ENCODE results near the gene TDP1. TPM values are rescaled to one million over a fixed set of nuclear protein-coding genes. Genes with fewer than 3 reads are reported as not detected.

Gene TDP1
- total RNA-seq, 2 experiments from 2014 or later: 79.1 to 86.7 TPM

DNA sequence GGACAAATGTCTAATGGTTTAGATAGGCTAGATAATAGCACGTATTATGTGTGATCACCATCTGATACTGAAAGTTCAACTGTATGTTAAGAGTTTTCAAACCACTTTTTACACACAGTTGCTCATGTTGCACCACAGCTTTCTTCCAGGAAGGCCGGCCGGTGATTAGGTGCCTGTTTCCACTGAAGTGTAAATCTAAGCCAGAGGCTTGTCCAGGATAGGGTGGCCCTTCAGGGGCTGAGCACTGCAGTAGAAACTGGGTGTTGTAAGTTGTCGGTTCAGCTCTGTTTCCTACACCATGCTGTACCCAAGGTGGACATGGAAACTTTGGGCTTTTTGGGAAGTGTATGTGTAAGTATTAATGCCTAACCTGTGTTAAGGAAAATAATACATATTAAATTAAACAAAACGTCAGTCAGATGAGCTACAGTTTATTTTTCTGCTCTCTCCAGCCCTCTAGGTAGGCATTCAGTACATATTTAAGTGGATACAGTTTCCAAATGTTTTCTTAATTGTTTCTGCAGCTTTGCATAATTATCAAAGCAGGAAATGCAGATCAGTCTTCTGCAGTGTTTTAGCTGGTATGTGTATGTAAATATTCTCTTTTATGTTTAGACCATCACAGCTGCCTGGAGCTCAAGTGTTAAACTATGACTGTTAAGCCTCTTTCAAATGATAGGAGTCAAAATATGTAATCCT, 30.9 kb downstream of the TDP1 start:
- Mint-ChIP-seq H3K27ac (no peak overlapping the region), H3K9me3 (no peaks in the 10 kb centered on the region), H3K36me3 (peaks cover 18% of the 10 kb centered on the region), H3K4me3 (no peak overlapping the region), H3K4me1 (no peaks in the 10 kb centered on the region), H3K27me3 (no peaks in the 10 kb centered on the region)
- ATAC-seq (ENCODE audit: low read depth): no peak
- DNase-seq: no peak
- POLR2A ChIA-PET: no interaction called here

DNA sequence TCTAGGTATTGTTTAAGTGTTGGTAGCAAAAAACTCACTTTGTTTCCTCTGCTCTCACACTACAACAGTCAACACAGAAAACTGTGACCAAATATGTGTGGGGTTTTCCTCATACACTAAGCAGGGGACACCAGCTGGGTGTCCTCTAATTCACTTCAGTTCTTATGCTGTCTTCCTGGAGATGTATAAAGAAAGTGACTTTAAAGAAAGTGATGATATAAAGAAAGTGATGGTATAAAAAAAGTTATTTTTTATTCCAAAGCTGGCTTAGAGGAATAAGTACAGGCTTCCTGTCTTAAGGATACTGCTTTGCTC, 31.4 kb downstream of the TDP1 start:
- ATAC-seq (ENCODE audit: low read depth) (no peak), DNase-seq (no peak)
- H3K36me3 Mint-ChIP-seq: peaks cover 18% of the 10 kb centered on the region
- H3K27me3 Mint-ChIP-seq: no peaks in the 10 kb centered on the region
- H3K4me1 Mint-ChIP-seq: no peaks in the 10 kb centered on the region
- no peak overlapping the region for H3K27ac Mint-ChIP-seq
- no peaks in the 10 kb centered on the region for H3K9me3 Mint-ChIP-seq
- POLR2A ChIA-PET: interaction anchor here (0.6 to 0.8 kb wide), 2 partner anchors 32 to 35 kb away, joined by 3 read pairs; partner anchors contain the start of gene TDP1
- no peak overlapping the region for H3K4me3 Mint-ChIP-seq

DNA sequence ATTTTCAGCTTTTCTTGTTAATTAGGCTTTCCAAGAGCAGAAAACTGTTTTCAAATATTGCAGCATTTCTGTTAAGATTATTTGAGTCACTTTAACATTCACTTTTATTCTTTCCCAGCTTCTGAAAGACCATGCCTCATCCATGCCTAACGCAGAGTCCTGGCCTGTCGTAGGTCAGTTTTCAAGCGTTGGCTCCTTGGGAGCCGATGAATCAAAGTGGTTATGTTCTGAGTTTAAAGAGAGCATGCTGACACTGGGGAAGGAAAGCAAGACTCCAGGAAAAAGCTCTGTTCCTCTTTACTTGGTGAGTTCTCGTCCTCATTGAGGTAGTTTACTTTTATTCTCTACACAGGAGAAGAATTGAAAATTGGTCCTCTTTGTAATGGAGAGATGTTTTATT, 33.1 kb downstream of the TDP1 start:
- ATAC-seq (ENCODE audit: low read depth) (no peak), DNase-seq (no peak)
- Mint-ChIP-seq H3K27ac (no peak overlapping the region), H3K36me3 (peaks cover 21% of the 10 kb centered on the region), H3K4me1 (no peaks in the 10 kb centered on the region), H3K27me3 (no peaks in the 10 kb centered on the region), H3K4me3 (no peak overlapping the region), H3K9me3 (no peaks in the 10 kb centered on the region)
- POLR2A ChIA-PET: no interaction called here

DNA sequence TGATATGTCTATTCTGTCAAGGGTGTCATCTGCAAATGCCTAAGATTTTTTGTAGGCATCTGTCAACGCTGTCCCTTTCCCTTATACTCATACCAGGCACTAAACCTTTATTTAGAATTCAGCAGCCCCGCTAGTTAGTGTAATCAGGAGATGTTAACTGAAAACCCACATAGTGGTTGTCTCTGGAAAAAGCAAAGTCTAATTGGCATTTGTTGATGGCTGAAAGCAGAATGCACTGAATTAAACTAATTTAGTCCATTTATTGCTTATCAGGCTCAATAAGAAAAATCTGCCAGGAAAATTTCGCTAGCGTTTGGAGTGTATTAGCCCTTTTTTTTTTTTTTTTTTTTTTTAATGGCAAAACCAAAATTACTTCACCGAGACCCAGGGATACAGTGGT, 34.5 kb downstream of the TDP1 start:
- H3K27me3 Mint-ChIP-seq: no peaks in the 10 kb centered on the region
- POLR2A ChIA-PET: no interaction called here
- H3K36me3 Mint-ChIP-seq: peaks cover 15% of the 10 kb centered on the region
- H3K4me1 Mint-ChIP-seq: no peaks in the 10 kb centered on the region
- DNase-seq: no peak
- no peak overlapping the region for H3K27ac Mint-ChIP-seq
- ATAC-seq (ENCODE audit: low read depth): no peak
- no peak overlapping the region for H3K4me3 Mint-ChIP-seq
- no peaks in the 10 kb centered on the region for H3K9me3 Mint-ChIP-seq

- Mint-ChIP-seq H3K27me3 (no peaks in the 10 kb centered on the region), H3K36me3 (peaks cover 18% of the 10 kb centered on the region), H3K4me1 (no peaks in the 10 kb centered on the region), H3K4me3 (no peak overlapping the region), H3K27ac (no peak overlapping the region), H3K9me3 (no peaks in the 10 kb centered on the region)
- ATAC-seq (ENCODE audit: low read depth): no peak
- POLR2A ChIA-PET: no interaction called here
- no peak for DNase-seq
Observed at GRCh38 chr14:89990623-89991275, 35.0 kb downstream of the TDP1 start.

DNA sequence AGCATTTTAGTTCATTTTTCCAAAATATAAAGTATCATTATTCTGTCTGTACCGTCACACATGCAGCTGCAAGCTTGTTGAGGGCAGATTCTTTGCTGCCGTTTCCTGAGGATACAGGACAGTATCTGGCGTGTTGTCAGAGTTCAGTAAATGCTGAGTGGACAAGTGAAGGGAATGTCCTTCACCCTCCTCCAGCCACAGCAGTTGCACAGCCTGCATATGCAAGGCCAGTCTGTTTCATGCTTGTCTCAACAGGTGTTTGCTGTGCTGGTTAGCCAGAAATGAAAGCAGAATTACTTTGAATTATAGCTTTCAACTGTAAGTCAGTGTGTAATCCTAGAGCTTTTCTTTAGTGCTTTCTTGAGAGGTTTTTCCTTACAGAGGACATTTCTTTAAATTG, 36.5 kb downstream of the TDP1 start:
- Mint-ChIP-seq H3K27me3 (no peaks in the 10 kb centered on the region), H3K27ac (no peak overlapping the region), H3K4me1 (no peaks in the 10 kb centered on the region), H3K9me3 (no peaks in the 10 kb centered on the region), H3K4me3 (no peak overlapping the region), H3K36me3 (peaks cover 29% of the 10 kb centered on the region)
- no peak for ATAC-seq (ENCODE audit: low read depth)
- POLR2A ChIA-PET: no interaction called here
- no peak for DNase-seq

- ATAC-seq (ENCODE audit: low read depth) (no peak), DNase-seq (no peak)
- H3K4me3 Mint-ChIP-seq: no peak overlapping the region
- H3K9me3 Mint-ChIP-seq: no peaks in the 10 kb centered on the region
- H3K27me3 Mint-ChIP-seq: no peaks in the 10 kb centered on the region
- POLR2A ChIA-PET: no interaction called here
- peaks cover 34% of the 10 kb centered on the region for H3K36me3 Mint-ChIP-seq
- H3K4me1 Mint-ChIP-seq: peaks cover 2% of the 10 kb centered on the region
- no peak overlapping the region for H3K27ac Mint-ChIP-seq
Observed at GRCh38 chr14:89996963-89997362, 41.2 kb downstream of the TDP1 start.

- H3K27ac Mint-ChIP-seq: no peak overlapping the region
- ATAC-seq (ENCODE audit: low read depth) (no peak), DNase-seq (no peak)
Observed at GRCh38 chr14:90000935-90001334, 45.2 kb downstream of the TDP1 start.

DNA sequence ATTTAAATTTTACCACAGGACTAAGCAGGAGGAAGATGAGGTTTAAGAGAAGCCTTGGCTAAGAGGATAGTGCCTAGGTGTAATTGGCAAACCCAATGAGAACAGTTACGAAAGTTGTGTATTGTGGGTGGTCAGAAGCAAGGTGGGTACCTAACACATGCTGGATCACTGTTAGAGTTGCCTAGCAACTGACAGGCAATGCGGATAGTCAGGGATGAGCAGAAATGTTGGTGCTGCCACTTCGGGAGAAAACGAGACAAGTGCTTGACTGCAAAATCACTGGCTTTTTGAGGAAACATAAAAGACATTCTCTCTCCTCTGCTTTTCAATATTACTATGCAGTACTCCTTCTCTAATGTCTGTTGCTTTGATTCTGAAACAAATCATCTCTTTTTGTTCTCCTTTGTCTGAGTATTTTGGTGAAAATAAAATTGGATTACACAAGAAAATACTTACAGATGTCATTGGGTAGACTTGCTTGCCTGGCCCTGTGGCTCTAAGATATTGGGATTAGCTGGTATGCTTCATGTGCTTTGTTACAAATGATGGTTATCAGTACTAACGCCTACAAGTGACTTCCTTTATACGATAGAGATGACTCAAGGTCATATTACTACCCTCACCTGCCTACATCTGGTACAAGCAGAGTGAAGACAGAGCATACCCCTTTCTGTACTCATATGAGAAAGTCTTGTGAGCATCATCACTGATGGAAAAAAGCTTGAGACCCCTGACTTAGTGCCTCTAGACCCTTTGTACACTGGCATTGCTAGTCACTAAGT, 48.0 kb downstream of the TDP1 start:
- DNase-seq (no peak), ATAC-seq (ENCODE audit: low read depth) (no peak)
- Mint-ChIP-seq H3K27ac (no peak overlapping the region), H3K9me3 (no peaks in the 10 kb centered on the region), H3K36me3 (peaks cover 35% of the 10 kb centered on the region), H3K4me1 (peaks cover 2% of the 10 kb centered on the region), H3K4me3 (no peak overlapping the region), H3K27me3 (no peaks in the 10 kb centered on the region)
- POLR2A ChIA-PET: no interaction called here

More at GRCh38 chr14:90000935-90001334, 45.2 kb downstream of the TDP1 start:
- Mint-ChIP-seq H3K4me1 (peaks cover 4% of the 10 kb centered on the region), H3K9me3 (no peaks in the 10 kb centered on the region), H3K27me3 (no peaks in the 10 kb centered on the region), H3K36me3 (peaks cover 40% of the 10 kb centered on the region), H3K4me3 (no peak overlapping the region)
- POLR2A ChIA-PET: no interaction called here

DNA sequence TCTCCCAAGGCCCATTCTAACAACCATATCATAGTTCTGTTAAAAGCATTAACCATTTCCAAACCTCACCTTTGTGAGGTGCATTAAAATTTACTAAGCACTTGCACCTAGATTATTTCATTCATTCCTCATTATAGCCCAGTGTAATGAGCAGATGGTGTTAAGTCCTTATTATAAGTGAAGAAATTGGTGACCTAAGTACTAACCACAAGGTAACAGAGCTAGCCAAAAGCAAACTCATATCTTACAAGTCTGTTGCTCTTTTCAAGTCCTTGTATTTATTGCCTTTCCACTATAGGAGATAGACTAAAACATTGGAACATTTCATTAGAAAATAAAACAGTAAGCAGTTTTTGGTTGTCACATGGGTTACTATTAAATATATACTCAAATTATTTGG, 49.7 kb downstream of the TDP1 start:
- POLR2A ChIA-PET: no interaction called here
- Mint-ChIP-seq H3K4me1 (peaks cover 2% of the 10 kb centered on the region), H3K4me3 (no peak overlapping the region), H3K27ac (no peak overlapping the region), H3K27me3 (no peaks in the 10 kb centered on the region), H3K36me3 (peaks cover 49% of the 10 kb centered on the region), H3K9me3 (no peaks in the 10 kb centered on the region)
- no peak for DNase-seq
- no peak for ATAC-seq (ENCODE audit: low read depth)

DNA sequence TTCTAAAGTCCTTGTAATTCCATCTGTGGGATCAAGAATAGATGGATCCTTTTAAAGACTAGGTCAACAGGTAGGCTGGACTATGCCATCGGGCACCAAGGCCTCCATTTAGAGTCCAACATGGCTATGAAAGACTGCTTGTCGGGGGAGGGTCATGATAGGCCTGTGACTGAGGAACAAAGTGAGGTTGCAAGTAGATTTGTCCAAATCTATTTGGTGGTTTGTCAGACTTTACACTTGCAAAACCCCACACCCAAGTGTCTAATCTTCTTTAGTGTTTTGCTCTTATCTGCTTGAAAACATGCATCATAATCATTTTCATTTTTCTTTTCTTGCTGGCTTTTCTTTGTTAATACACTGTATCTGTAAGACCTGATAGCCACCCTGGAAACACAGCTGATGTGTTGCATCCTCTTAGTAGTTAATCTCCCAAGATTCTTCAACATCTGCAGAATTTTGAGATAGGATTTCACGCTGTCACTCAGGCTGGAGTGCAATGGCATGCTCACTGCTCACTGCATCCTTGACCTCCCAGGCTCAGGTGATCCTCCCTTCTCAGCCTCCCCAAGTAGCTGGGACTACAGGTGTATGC, 50.3 kb downstream of the TDP1 start:
- Mint-ChIP-seq H3K9me3 (no peaks in the 10 kb centered on the region), H3K27me3 (no peaks in the 10 kb centered on the region), H3K36me3 (peaks cover 55% of the 10 kb centered on the region), H3K27ac (no peak overlapping the region), H3K4me1 (peaks cover 2% of the 10 kb centered on the region), H3K4me3 (no peak overlapping the region)
- POLR2A ChIA-PET: no interaction called here
- ATAC-seq (ENCODE audit: low read depth) (no peak), DNase-seq (no peak)

- Mint-ChIP-seq H3K4me3 (no peak overlapping the region), H3K9me3 (peaks cover 2% of the 10 kb centered on the region), H3K27me3 (no peaks in the 10 kb centered on the region), H3K4me1 (peaks cover 8% of the 10 kb centered on the region), H3K36me3 (peaks cover 54% of the 10 kb centered on the region), H3K27ac (no peak overlapping the region)
- ATAC-seq (ENCODE audit: low read depth) (no peak), DNase-seq (no peak)
- POLR2A ChIA-PET: no interaction called here
Observed at GRCh38 chr14:90017371-90017770, 61.6 kb downstream of the TDP1 start.

GRCh38 chr14:90019824-90020523, 64.2 kb downstream of the TDP1 start:
- H3K27me3 Mint-ChIP-seq: no peaks in the 10 kb centered on the region
- DNase-seq (no peak), ATAC-seq (ENCODE audit: low read depth) (no peak)
- H3K9me3 Mint-ChIP-seq: no peaks in the 10 kb centered on the region
- POLR2A ChIA-PET: no interaction called here
- peak overlapping the region; percentile 35 for H3K27ac Mint-ChIP-seq
- H3K4me3 Mint-ChIP-seq: no peak overlapping the region
- peaks cover 54% of the 10 kb centered on the region for H3K36me3 Mint-ChIP-seq
- H3K4me1 Mint-ChIP-seq: peaks cover 8% of the 10 kb centered on the region
